ENCODE measurements around the gene EPS15.

- TF ChIP-seq POLR2AphosphoS5 (IDR thresholded peaks at IDR 0.05; ENCODE audit: low read depth, low read length) (no peak), POLR2A (IDR thresholded peaks at IDR 0.05; ENCODE audit: low read depth, low read length) (no peak), SPI1 (IDR thresholded peaks at IDR 0.05; ENCODE audit: low read depth, low read length) (no peak), TAF1 (IDR thresholded peaks at IDR 0.05; ENCODE audit: low read depth, low read length) (no peak)
Measured at GRCh38 chr1:51512120-51512519, 6.9 kb downstream of the EPS15 start.

All from GM12891 (cell line).